Neural progenitor cell (in vitro differentiated cells): Measurements from ENCODE around the gene CT47C1.

Experiments used
- EZH2 ChIP-seq: fragments of 200-600 bp; sonication (generic); IDR thresholded peaks from 2 replicates; pipeline ENCODE4 v1.6.1; 2017; ENCODE audit warnings: antibody characterized with exemption, mild to moderate bottlenecking, moderate library complexity
- EZH2phosphoT487 ChIP-seq: fragments of 200-600 bp; sonication (generic); IDR thresholded peaks from 2 replicates; pipeline ENCODE4 v1.6.1; 2017; ENCODE audit warnings: antibody characterized with exemption
- TF ChIP-seq, protein P1 (sequence below): fragments of 200-600 bp; sonication (generic); IDR thresholded peaks from 2 replicates; pipeline ENCODE4 v1.5.1; 2017; ENCODE audit warnings: antibody characterized with exemption, mild to moderate bottlenecking

DNA sequence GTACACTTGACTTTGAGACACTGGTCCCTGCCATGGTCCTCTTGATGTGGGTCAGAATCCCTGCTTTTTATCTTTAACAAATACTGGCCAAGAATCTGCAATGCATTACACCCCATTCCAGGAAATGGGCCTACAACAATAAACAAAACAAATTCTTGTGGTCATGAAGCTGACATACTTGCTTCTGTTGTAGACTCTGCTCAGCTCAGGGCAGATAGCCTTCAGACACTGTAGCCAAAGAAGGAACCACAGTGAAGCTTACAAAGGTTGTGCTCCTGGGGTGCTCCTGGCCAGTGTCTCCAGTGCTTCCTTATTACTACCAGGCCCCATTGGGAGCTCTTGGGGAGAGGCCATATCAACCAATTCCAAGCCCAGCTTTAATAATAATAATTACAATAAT lies 33.0 kb downstream of the CT47C1 start:
- TF ChIP-seq, protein P1, sequence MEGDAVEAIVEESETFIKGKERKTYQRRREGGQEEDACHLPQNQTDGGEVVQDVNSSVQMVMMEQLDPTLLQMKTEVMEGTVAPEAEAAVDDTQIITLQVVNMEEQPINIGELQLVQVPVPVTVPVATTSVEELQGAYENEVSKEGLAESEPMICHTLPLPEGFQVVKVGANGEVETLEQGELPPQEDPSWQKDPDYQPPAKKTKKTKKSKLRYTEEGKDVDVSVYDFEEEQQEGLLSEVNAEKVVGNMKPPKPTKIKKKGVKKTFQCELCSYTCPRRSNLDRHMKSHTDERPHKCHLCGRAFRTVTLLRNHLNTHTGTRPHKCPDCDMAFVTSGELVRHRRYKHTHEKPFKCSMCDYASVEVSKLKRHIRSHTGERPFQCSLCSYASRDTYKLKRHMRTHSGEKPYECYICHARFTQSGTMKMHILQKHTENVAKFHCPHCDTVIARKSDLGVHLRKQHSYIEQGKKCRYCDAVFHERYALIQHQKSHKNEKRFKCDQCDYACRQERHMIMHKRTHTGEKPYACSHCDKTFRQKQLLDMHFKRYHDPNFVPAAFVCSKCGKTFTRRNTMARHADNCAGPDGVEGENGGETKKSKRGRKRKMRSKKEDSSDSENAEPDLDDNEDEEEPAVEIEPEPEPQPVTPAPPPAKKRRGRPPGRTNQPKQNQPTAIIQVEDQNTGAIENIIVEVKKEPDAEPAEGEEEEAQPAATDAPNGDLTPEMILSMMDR = no peak
- TF ChIP-seq EZH2phosphoT487 (no peak), EZH2 (no peak)
